Activated T-helper 17 cell treated with anti-CD3 and anti-CD28 coated beads, Interleukin-2, amount 50 U/mL, for 72 hours (primary cell): ENCODE results near the gene CD320. TPM values are rescaled to one million over a fixed set of nuclear protein-coding genes. Genes with fewer than 3 reads are reported as not detected.
"Not testable (repeated sequence)": the region's sequence is repeated elsewhere in the genome, so short reads cannot be mapped to it uniquely, and the experiment has no call there.

Experiments used
- ATAC-seq: fragments of 150-1000 bp; cut with Tn5 transposase; replicated peaks from 2 replicates; pipeline ENCODE4 v1.10.0; 2021; ENCODE audit warnings: mild to moderate bottlenecking, moderate library complexity
- H3K27ac Mint-ChIP-seq: one replicate; pipeline ENCODE4 v1.8.0; 2022; ENCODE audit warnings: mixed read lengths
- H3K27me3 Mint-ChIP-seq: one replicate; pipeline ENCODE4 v1.8.0; 2022; ENCODE audit warnings: mixed read lengths
- H3K36me3 Mint-ChIP-seq: one replicate; pipeline ENCODE4 v1.8.0; 2022; ENCODE audit warnings: low read depth, mild to moderate bottlenecking, mixed read lengths
- H3K4me1 Mint-ChIP-seq: one replicate; pipeline ENCODE4 v1.8.0; 2022; ENCODE audit warnings: mixed read lengths
- H3K4me3 Mint-ChIP-seq: one replicate; pipeline ENCODE4 v1.8.0; 2022; ENCODE audit warnings: mild to moderate bottlenecking, mixed read lengths
- H3K9me3 Mint-ChIP-seq: one replicate; pipeline ENCODE4 v1.8.0; 2022; ENCODE audit warnings: mixed read lengths
- total RNA-seq, 2 donors: library from RNA; stranded (reverse); gene quantifications; one replicate each; pipeline ENCODE4 v1.2.3, GENCODE V29; 2022

CD320 gene
- 10 to 100 TPM; 49.0 to 87.8 TPM for total RNA-seq

DNA sequence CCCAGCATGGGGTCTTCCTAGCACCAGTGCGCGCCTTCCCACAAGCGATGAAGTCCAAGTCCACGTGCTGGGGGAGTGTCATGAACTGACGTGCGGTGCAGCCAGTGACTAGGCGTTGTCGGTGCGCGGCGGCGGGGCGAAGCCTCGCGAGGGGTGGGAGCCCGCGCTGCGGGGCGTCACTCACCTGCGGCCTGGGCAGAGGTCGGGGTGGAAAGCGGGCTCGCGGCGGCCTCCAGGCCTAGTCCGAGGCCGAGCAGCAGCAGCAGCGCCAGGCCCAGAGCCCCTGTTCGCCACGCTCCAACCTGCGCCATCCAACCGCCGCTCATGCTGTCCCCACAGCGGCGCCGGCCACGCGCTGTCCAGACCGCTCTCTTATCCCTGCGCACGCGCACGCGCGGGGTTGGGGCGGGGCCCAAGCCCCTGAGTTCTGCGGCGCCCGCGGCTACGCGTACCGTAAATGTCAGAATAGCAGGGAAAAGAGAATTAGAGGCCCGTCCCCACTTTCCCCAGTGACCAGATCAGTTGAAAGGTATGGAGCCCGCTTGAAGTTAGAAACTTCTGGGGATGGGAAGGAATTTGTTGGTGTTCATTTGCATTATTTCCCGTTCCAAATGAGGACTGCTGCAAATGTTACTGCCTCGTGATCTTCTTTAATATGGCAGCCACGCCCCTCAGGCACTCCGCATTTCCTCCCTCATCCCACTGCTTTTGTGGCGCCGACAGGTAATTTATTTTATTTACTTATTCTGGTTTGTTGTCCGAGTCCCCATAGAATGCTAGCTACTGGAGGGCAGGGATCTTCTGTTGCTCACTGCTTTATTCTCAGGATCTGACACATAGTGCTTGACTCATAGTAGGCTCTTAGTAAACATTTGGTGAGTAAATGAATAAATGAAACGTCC is at the start of gene CD320:
CD320 (minus strand) TSS at position 394 of the 902 bp plus-strand sequence; CDS start at position 326, 68 bp downstream.
- H3K27me3 Mint-ChIP-seq, result no peaks in the 10 kb centered on the region
- peaks cover 88% of the 10 kb centered on the region for H3K36me3 Mint-ChIP-seq
- ATAC-seq, result peak; percentile 94
- H3K27ac Mint-ChIP-seq, result peak within 1 kb of the TSS; percentile 87
- H3K4me1 Mint-ChIP-seq, result peaks cover 6% of the 10 kb centered on the region
- no peaks in the 10 kb centered on the region for H3K9me3 Mint-ChIP-seq
- peak within 1 kb of the TSS; percentile 77 for H3K4me3 Mint-ChIP-seq

GRCh38 chr19:8357007-8357521 is 48.9 kb upstream of the CD320 start:
- peaks cover 15% of the 10 kb centered on the region for H3K4me1 Mint-ChIP-seq
- no peak for ATAC-seq
- peaks cover 8% of the 10 kb centered on the region for H3K27me3 Mint-ChIP-seq
- no peaks in the 10 kb centered on the region for H3K36me3 Mint-ChIP-seq
- peaks cover 3% of the 10 kb centered on the region for H3K9me3 Mint-ChIP-seq
- H3K27ac Mint-ChIP-seq, result no peak overlapping the region
- H3K4me3 Mint-ChIP-seq, result no peak overlapping the region

- Mint-ChIP-seq H3K4me1 (peaks cover 9% of the 10 kb centered on the region), H3K36me3 (no peaks in the 10 kb centered on the region), H3K27me3 (peaks cover 5% of the 10 kb centered on the region), H3K4me3 (peak overlapping the region; percentile 52), H3K27ac (no peak overlapping the region), H3K9me3 (peaks cover 3% of the 10 kb centered on the region)
- ATAC-seq, result peak; percentile 95
These were observed 47.7 kb upstream of the CD320 start for GRCh38 chr19:8355631-8356402.

- H3K4me3 Mint-ChIP-seq, H3K27me3 Mint-ChIP-seq, H3K9me3 Mint-ChIP-seq, H3K27ac Mint-ChIP-seq, H3K36me3 Mint-ChIP-seq, H3K4me1 Mint-ChIP-seq, ATAC-seq: not testable (repeated sequence)
These were observed 44.7 kb upstream of the CD320 start for GRCh38 chr19:8352845-8353244.

GRCh38 chr19:8352134-8352827 is 44.1 kb upstream of the CD320 start:
- no peak for ATAC-seq
- H3K36me3 Mint-ChIP-seq, result no peaks in the 10 kb centered on the region
- H3K27ac Mint-ChIP-seq, result no peak overlapping the region
- H3K9me3 Mint-ChIP-seq, result peaks cover 3% of the 10 kb centered on the region
- peaks cover 8% of the 10 kb centered on the region for H3K27me3 Mint-ChIP-seq
- H3K4me1 Mint-ChIP-seq, result peaks cover 9% of the 10 kb centered on the region
- no peak overlapping the region for H3K4me3 Mint-ChIP-seq

- H3K4me1 Mint-ChIP-seq, result not testable (repeated sequence)
These were observed 41.6 kb upstream of the CD320 start for GRCh38 chr19:8349629-8350372.

GRCh38 chr19:8343483-8343844 is 35.3 kb upstream of the CD320 start:
- Mint-ChIP-seq H3K27ac (peak overlapping the region; percentile 67), H3K36me3 (no peaks in the 10 kb centered on the region), H3K4me3 (peak overlapping the region; percentile 80), H3K9me3 (no peaks in the 10 kb centered on the region), H3K27me3 (no peaks in the 10 kb centered on the region), H3K4me1 (peaks cover 4% of the 10 kb centered on the region)
- ATAC-seq, result peak; percentile 4

More at GRCh38 chr19:8349629-8350372, 41.6 kb upstream of the CD320 start:
- H3K36me3 Mint-ChIP-seq, H3K4me3 Mint-ChIP-seq, ATAC-seq, H3K27ac Mint-ChIP-seq, H3K9me3 Mint-ChIP-seq, H3K27me3 Mint-ChIP-seq: not testable (repeated sequence)

DNA sequence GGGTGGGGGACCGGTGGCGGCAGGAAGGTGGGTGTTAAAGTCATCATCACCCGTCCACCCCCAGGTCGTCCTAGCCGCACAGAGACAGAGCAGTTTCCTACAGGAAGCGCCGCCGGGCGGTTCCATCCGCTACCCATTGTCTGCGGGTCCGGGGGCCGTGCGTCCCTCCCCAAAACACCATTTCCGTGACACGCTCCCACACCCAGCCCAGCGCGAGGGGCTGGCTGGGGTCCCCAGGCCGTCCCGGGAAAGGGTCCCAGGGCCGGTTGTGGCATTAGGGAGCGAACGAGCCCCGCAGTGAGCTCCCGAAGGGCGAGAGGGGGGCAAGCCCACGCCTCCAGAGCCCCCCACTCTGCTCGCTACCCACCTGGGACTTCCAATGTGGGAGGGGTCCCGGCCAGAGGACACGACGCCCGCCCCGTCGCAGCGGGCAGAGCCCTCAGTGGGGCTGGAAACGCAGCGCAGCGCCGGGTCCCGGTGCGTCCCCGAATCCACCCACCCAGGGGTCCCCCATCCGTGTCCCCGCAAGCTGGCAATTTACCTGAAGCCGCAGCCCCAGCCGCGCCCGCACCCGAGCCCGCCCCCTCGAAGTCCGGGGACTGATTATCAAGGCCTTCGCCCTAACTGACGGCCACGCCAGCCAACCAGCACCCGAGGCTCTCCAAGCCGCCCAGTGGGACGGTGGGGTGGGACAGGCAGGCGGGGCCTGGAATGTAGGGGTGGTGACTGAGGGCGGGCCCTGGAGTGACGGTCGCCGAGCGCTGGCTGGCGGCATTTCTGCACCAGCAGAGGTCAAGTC is 34.7 kb upstream of the CD320 start, which contains the start of gene KANK3:
KANK3 (minus strand) TSS at position 579 of the 799 bp plus-strand sequence. CDS start 5,434 bp downstream, outside the sequence.
- peak; percentile 100 for ATAC-seq
- Mint-ChIP-seq H3K27me3 (peaks cover 4% of the 10 kb centered on the region), H3K4me1 (peaks cover 4% of the 10 kb centered on the region), H3K36me3 (no peaks in the 10 kb centered on the region), H3K9me3 (no peaks in the 10 kb centered on the region), H3K27ac (peak within 1 kb of the TSS; percentile 67), H3K4me3 (peak within 1 kb of the TSS; percentile 80)

DNA sequence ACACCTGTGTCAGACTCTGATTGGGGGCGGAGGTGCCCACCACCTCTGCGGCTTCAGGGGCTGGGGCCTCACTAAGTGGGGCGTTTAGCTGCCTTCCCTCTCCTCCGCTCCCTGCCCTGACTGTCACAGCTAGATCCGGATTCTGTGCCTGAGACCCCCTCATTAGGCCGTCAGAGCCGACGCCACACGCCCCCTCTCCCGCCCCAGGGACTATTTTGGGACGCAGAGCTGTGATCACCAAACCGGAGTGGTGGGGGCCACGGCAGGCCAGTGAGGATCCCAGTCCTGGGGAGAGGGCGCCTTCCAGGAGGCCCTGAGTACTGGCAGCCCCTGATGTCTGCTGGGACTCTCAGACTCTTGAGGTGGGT is 34.1 kb upstream of the CD320 start:
- no peak for ATAC-seq
- no peaks in the 10 kb centered on the region for H3K36me3 Mint-ChIP-seq
- H3K4me3 Mint-ChIP-seq, result peak overlapping the region; percentile 80
- peaks cover 4% of the 10 kb centered on the region for H3K4me1 Mint-ChIP-seq
- no peak overlapping the region for H3K27ac Mint-ChIP-seq
- H3K9me3 Mint-ChIP-seq, result no peaks in the 10 kb centered on the region
- peaks cover 4% of the 10 kb centered on the region for H3K27me3 Mint-ChIP-seq

DNA sequence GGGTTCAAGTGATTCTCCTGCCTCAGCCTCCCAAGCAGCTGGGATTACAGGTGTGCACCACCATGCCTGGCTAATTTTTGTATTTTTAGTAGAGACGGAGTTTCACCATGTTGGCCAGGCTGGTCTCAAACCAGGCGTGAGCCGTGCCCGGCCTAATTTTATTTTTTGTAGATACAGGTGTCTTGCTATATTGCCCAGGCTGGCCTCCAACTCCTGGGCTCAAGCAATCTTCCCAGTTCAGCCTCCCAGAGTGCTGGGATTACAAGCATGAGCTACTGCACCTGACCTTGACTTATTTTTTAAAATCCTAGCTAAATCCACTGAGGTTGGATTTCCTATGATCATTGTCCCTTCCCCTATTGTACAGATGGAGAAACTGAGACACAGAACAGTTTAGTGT is 33.3 kb upstream of the CD320 start:
- not testable (repeated sequence) for H3K36me3 Mint-ChIP-seq, H3K27me3 Mint-ChIP-seq, H3K9me3 Mint-ChIP-seq, H3K4me1 Mint-ChIP-seq, ATAC-seq, H3K27ac Mint-ChIP-seq
- peak overlapping the region; percentile 80 for H3K4me3 Mint-ChIP-seq

GRCh38 chr19:8340341-8341096 is 32.4 kb upstream of the CD320 start:
- Mint-ChIP-seq H3K27me3 (peaks cover 12% of the 10 kb centered on the region), H3K4me1 (peaks cover 4% of the 10 kb centered on the region), H3K36me3 (no peaks in the 10 kb centered on the region), H3K4me3 (no peak overlapping the region), H3K27ac (no peak overlapping the region), H3K9me3 (no peaks in the 10 kb centered on the region)
- ATAC-seq, result no peak

- no peak for ATAC-seq
- H3K4me3 Mint-ChIP-seq, result no peak overlapping the region
- peaks cover 4% of the 10 kb centered on the region for H3K4me1 Mint-ChIP-seq
- no peaks in the 10 kb centered on the region for H3K36me3 Mint-ChIP-seq
- H3K27ac Mint-ChIP-seq, result no peak overlapping the region
- H3K9me3 Mint-ChIP-seq, result no peaks in the 10 kb centered on the region
- H3K27me3 Mint-ChIP-seq, result peaks cover 12% of the 10 kb centered on the region
These were observed 30.7 kb upstream of the CD320 start for GRCh38 chr19:8338835-8339234.
